HepG2 (cell line): ENCODE results near the gene RRP36. TPM values are rescaled to one million over a fixed set of nuclear protein-coding genes. Genes with fewer than 3 reads are reported as not detected.

Experiments
- ARHGAP35 ChIP-seq: sonication (generic); formaldehyde crosslinking; IDR thresholded peaks from 2 replicates; pipeline ENCODE4 v1.9.0; 2022; ENCODE audit warnings: mild to moderate bottlenecking, inconsistent platforms, moderate library complexity, missing genetic modification reagents, borderline replicate concordance
- ARID2 ChIP-seq: sonication (generic); formaldehyde crosslinking; IDR thresholded peaks from 2 replicates; pipeline ENCODE4 v1.8.1; 2022; ENCODE audit warnings: mild to moderate bottlenecking, missing genetic modification reagents, borderline replicate concordance
- FUBP1 ChIP-seq: sonication (generic); formaldehyde crosslinking; IDR thresholded peaks from 2 replicates; pipeline ENCODE4 v1.5.1; 2020; ENCODE audit warnings: missing genetic modification reagents, mild to moderate bottlenecking, borderline replicate concordance
- GABPB1 ChIP-seq: IDR thresholded peaks from 2 replicates; pipeline ENCODE4 v1.6.1; 2016; ENCODE audit warnings: mild to moderate bottlenecking, missing genetic modification reagents, moderate library complexity, missing compliant biosample characterization
- GATA4 ChIP-seq: sonication (generic); IDR thresholded peaks from 2 replicates; pipeline ENCODE4 v1.6.1; 2016; ENCODE audit warnings: antibody characterized with exemption, low read depth, borderline replicate concordance
- HMGXB4 ChIP-seq, 2 experiments: sonication (generic) in 1 of 2; formaldehyde crosslinking in 1 of 2; IDR thresholded peaks; 2 replicates each; pipeline versions ENCODE4 v1.4.0 to v1.6.1; 2018 to 2020; ENCODE audit warnings: missing genetic modification reagents in 2 of 2, borderline replicate concordance in 1 of 2, low read depth in 1 of 2, mild to moderate bottlenecking in 1 of 2, missing biosample characterization in 1 of 2
- KDM6A ChIP-seq: IDR thresholded peaks from 2 replicates; pipeline ENCODE4 v1.6.1; 2016; ENCODE audit warnings: low read depth
- MXD3 ChIP-seq: IDR thresholded peaks from 2 replicates; pipeline ENCODE4 v1.6.1; 2016; ENCODE audit warnings: mild to moderate bottlenecking, missing biosample characterization, missing genetic modification reagents
- PCBP1 ChIP-seq: fragments of 200-400 bp; formaldehyde crosslinking; IDR thresholded peaks from 2 replicates; pipeline ENCODE4 v1.6.1; 2017; ENCODE audit warnings: mild to moderate bottlenecking, low read depth, low read length, borderline replicate concordance
- SP5 ChIP-seq: IDR thresholded peaks from 2 replicates; pipeline ENCODE4 v1.6.1; 2016; ENCODE audit warnings: low read depth, borderline replicate concordance
- WIZ ChIP-seq: sonication (generic); formaldehyde crosslinking; IDR thresholded peaks from 2 replicates; pipeline ENCODE4 v1.5.1; 2020; ENCODE audit warnings: mild to moderate bottlenecking, missing genetic modification reagents
- ZFY ChIP-seq: sonication (generic); formaldehyde crosslinking; IDR thresholded peaks from 2 replicates; pipeline ENCODE4 v1.4.0; 2020; ENCODE audit warnings: missing genetic modification reagents
- ZNF414 ChIP-seq: sonication (generic); formaldehyde crosslinking; IDR thresholded peaks from 2 replicates; pipeline ENCODE4 v1.5.0; 2020; ENCODE audit warnings: missing genetic modification reagents
- ZNF572 ChIP-seq: sonication (generic); formaldehyde crosslinking; IDR thresholded peaks from 2 replicates; pipeline ENCODE4 v1.5.1; 2020; ENCODE audit warnings: mild to moderate bottlenecking, missing genetic modification reagents
- ZNF609 ChIP-seq: sonication (generic); formaldehyde crosslinking; IDR thresholded peaks from 2 replicates; pipeline ENCODE4 v1.4.0; 2020; ENCODE audit warnings: mild to moderate bottlenecking, missing genetic modification reagents, borderline replicate concordance
- polyA plus RNA-seq, 8 experiments: library from polyadenylated mRNA; depleted of rRNA in 3 of 8; stranded (reverse) in 7 of 8; unstranded in 1 of 8; fragments of >200 nt; fragmentation: Illumina TruSeq in 4 of 8; extraction: Trizol in 4 of 8; gene quantifications; 2 replicates each; pipeline versions ENCODE4 v1.2.1 to v1.2.3, GENCODE V29; 2011 to 2016; ENCODE audit warnings: low read depth in 4 of 8, missing spikeins in 1 of 8, mixed read lengths in 1 of 8; ENCODE audit not compliant: insufficient read depth in 1 of 8
- total RNA-seq, 5 experiments: library from RNA; depleted of rRNA; stranded (reverse); fragments of >200 nt; fragmentation: Illumina TruSeq; extraction: Trizol; gene quantifications; 2 replicates each; pipeline ENCODE4 v1.2.3, GENCODE V29; 2016; ENCODE audit warnings: low read depth in 1 of 5

The RRP36 gene
- total and polyA plus RNA-seq, 2 of the 13 experiments (the other 11 are each of a cell fraction or from before 2014, with no cell fraction given): 29.5 to 144 TPM

- TF ChIP-seq HMGXB4 (CRISPR knock-in tag; IDR thresholded peaks at IDR 0.05; ENCODE audit: borderline replicate concordance in 1 of 2, low read depth in 1 of 2): peak; percentile 61 to 86; a peak in 3 of 4 replicates
- no peak for TF ChIP-seq ZNF414 (CRISPR knock-in tag)
- TF ChIP-seq GABPB1 (CRISPR knock-in tag): peak; percentile 53; the same call in 1 of the 2 replicates
- TF ChIP-seq FUBP1 (CRISPR knock-in tag): no peak
- peak; percentile 14; the same call in 1 of the 2 replicates for TF ChIP-seq MXD3 (CRISPR knock-in tag)
- TF ChIP-seq ARHGAP35 (CRISPR knock-in tag): 0 out of 2 replicates have a peak, but pooled peaks have one; percentile 51
- TF ChIP-seq ZNF572 (CRISPR knock-in tag): peak; percentile 35; the same call in 1 of the 2 replicates
- TF ChIP-seq PCBP1: 0 out of 2 replicates have a peak, but pooled peaks have one; percentile 25
- TF ChIP-seq ZFY (CRISPR knock-in tag): peak; percentile 55
- no peak for TF ChIP-seq SP5
- TF ChIP-seq ZNF609 (CRISPR knock-in tag): peak; percentile 60; the same call in 1 of the 2 replicates
- TF ChIP-seq WIZ (CRISPR knock-in tag): peak; percentile 36; the same call in 1 of the 2 replicates
- TF ChIP-seq ARID2 (CRISPR knock-in tag): peak; percentile 60; the same call in 1 of the 2 replicates
- TF ChIP-seq KDM6A (CRISPR knock-in tag): no peak
- peak; percentile 12; the same call in 1 of the 2 replicates for TF ChIP-seq GATA4
These were observed 55.3 kb downstream of the RRP36 start (continued) for GRCh38 chr6:43076464-43077332.
